ENCODE measurements around the gene ANO10. TPM values are rescaled to one million over a fixed set of nuclear protein-coding genes. Genes with fewer than 3 reads are reported as not detected.
"Not testable (repeated sequence)": the region's sequence is repeated elsewhere in the genome, so short reads cannot be mapped to it uniquely, and the experiment has no call there.

The ANO10 gene
- total RNA-seq, 6 experiments from 2014 or later: 10.5 to 24.1 (median 13.6) TPM

DNA sequence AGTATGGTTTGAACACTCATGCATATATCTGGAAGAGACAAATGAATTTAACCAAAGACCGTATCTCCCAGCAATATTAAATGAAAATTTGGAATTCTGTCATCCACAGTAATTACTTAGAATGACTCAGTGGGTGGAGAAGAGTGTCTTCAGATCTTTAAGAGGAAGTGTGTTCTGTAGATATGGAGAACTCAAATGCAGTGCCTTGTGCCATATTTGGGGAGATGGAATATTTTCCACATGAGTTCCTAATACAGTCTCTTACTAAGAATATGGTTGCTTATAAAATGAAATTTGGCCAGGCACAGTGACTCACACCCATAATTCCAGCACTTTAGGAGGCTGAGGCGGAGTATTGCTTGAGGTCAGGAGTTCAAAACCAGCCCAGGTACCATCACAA is 40.5 kb downstream of the ANO10 start:
- Histone ChIP-seq H3K36me3 (peaks cover 0 to 1% (median 0%) of the 10 kb centered on the region in 4 donors), H3K9me3 (no peaks in the 10 kb centered on the region), H3K27me3 (no peaks in the 10 kb centered on the region), H3K27ac (no peak overlapping the region), H3K4me1 (no peaks in the 10 kb centered on the region), H3K4me3 (no peak overlapping the region)
- intact Hi-C loops (cut with DNase I): no loop called here
- TF ChIP-seq, protein P1, sequence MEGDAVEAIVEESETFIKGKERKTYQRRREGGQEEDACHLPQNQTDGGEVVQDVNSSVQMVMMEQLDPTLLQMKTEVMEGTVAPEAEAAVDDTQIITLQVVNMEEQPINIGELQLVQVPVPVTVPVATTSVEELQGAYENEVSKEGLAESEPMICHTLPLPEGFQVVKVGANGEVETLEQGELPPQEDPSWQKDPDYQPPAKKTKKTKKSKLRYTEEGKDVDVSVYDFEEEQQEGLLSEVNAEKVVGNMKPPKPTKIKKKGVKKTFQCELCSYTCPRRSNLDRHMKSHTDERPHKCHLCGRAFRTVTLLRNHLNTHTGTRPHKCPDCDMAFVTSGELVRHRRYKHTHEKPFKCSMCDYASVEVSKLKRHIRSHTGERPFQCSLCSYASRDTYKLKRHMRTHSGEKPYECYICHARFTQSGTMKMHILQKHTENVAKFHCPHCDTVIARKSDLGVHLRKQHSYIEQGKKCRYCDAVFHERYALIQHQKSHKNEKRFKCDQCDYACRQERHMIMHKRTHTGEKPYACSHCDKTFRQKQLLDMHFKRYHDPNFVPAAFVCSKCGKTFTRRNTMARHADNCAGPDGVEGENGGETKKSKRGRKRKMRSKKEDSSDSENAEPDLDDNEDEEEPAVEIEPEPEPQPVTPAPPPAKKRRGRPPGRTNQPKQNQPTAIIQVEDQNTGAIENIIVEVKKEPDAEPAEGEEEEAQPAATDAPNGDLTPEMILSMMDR (IDR thresholded peaks at IDR 0.05): no peak
- TF ChIP-seq POLR2A (IDR thresholded peaks at IDR 0.05): no peak
- DNase-seq (no peak), ATAC-seq (no peak)
- WGBS (ENCODE audit: insufficient coverage, low coverage, low lambda C conversion rate, missing lambda C conversion rate): 50% methylated on average over 2 of the region's 2 CpGs

DNA sequence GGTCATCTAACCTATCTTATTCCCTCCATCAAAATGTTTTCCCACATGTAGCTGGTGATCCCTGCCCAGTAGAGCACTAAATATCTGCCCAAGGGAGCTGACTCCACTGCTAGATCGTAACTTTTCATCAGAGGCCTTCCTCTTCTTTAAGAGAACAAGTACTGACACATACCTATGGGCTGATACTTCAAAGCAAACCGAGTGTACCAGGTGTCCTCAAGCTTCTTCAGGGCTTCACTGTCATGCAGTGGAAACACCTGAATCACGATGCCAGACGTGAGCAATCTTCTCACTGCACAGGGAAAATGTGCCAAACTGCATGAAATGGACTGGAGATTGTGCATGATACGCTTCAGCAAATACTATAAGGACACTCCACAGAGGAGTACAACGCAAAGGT is 41.6 kb downstream of the ANO10 start:
- intact Hi-C loops (cut with DNase I): no loop called here
- Histone ChIP-seq H3K27me3 (no peaks in the 10 kb centered on the region), H3K4me1 (no peaks in the 10 kb centered on the region), H3K27ac (no peak overlapping the region), H3K9me3 (no peaks in the 10 kb centered on the region), H3K36me3 (peaks cover 0 to 1% (median 0%) of the 10 kb centered on the region in 4 donors), H3K4me3 (no peak overlapping the region)
- 94% methylated on average over 3 of the region's 6 CpGs for WGBS (ENCODE audit: insufficient coverage, low coverage, low lambda C conversion rate, missing lambda C conversion rate)
- ATAC-seq (no peak), DNase-seq (no peak)
- TF ChIP-seq POLR2A (IDR thresholded peaks at IDR 0.05): no peak
- TF ChIP-seq, protein P1 (IDR thresholded peaks at IDR 0.05): no peak

DNA sequence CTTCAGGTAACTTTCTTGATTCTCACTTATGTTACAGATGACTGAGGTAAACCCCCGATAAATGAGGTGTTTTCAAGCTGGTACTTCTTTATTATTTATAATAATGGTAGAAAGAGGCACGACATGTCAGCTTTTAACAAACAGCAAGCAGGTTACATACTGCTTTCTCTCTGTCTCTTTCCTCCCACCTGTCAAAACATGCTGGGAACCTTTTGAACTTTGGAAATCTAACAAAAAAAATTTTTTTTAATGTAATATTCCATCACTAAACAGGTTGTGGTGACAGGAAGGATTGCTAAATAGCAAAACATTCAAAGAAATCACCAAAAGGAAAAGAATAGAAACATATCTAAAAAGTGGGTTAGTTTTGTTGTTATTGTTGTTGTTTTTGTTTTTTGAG is 48.2 kb downstream of the ANO10 start:
- no peak for ATAC-seq
- TF ChIP-seq, protein P1 (IDR thresholded peaks at IDR 0.05): no peak
- TF ChIP-seq POLR2A (IDR thresholded peaks at IDR 0.05): no peak

DNA sequence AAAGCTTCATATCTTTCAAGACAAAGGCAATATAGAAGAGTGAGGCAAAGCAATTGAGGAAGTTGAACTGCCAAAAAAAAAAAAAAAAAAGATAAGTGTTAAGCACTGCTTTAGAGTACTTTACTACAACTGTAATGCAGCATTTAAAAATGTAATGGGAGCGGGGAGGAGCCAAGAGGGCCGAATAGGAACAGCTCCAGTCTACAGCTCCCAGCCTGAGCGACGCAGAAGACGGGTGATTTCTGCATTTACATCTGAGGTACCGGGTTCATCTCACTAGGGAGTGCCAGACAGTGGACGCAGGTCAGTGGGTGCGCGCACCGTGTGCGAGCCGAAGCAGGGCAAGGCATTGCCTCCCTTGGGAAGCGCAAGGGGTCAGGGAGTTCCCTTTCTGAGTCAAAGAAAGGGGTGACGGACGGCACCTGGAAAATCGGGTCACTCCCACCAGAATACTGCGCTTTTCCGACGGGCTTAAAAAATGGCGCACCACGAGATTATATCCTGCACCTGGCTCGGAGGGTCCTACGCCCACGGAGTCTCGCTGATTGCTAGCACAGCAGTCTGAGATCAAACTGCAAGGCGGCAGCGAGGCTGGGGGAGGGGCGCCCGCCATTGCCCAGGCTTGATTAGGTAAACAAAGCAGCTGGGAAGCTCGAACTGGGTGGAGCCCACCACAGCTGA is 56.0 kb downstream of the ANO10 start:
- H3K4me1 ChIP-seq; DNase-seq; ATAC-seq; H3K36me3 ChIP-seq; H3K4me3 ChIP-seq; intact Hi-C loops (cut with DNase I); H3K27ac ChIP-seq; H3K27me3 ChIP-seq; H3K9me3 ChIP-seq: not testable (repeated sequence)
- 95% methylated on average over 8 of the region's 30 CpGs for WGBS (ENCODE audit: insufficient coverage, low coverage, low lambda C conversion rate, missing lambda C conversion rate)

More for the DNA sequence above, 48.2 kb downstream of the ANO10 start:
- Histone ChIP-seq H3K36me3 (peaks cover 0 to 1% (median 0%) of the 10 kb centered on the region in 4 donors), H3K27me3 (no peaks in the 10 kb centered on the region), H3K4me3 (no peak overlapping the region), H3K9me3 (no peaks in the 10 kb centered on the region), H3K27ac (no peak overlapping the region), H3K4me1 (no peaks in the 10 kb centered on the region)
- WGBS (ENCODE audit: insufficient coverage, low coverage, low lambda C conversion rate, missing lambda C conversion rate): 82% methylated on average over 2 of the region's 2 CpGs
- intact Hi-C loops (cut with DNase I): no loop called here
- no peak for DNase-seq

DNA sequence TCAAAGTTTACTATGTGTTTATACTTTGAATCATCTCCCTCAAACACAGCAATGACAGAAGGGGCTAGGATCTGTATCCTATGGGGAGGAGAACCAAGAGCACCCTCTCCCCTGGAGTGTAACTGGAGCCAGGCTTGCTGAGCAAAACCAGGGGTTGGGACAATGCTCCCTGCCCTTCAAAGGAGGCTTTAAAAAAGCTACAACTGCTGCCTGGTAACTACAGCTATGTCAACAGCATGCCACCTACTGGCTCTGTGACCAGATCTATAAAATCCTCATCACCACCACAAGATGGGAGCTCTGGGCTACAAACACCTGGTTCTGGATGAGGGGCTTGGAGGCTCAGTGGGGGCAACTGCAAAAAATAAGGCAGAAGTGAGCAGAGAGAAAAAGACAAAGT is 61.9 kb downstream of the ANO10 start:
- TF ChIP-seq POLR2A (IDR thresholded peaks at IDR 0.05): no peak
- TF ChIP-seq, protein P1 (IDR thresholded peaks at IDR 0.05): no peak
- no peak overlapping the region for H3K4me3 ChIP-seq
- H3K4me1 ChIP-seq: no peaks in the 10 kb centered on the region
- no peaks in the 10 kb centered on the region for H3K9me3 ChIP-seq
- intact Hi-C loops (cut with DNase I): no loop called here
- H3K27ac ChIP-seq: no peak overlapping the region
- ATAC-seq (no peak), DNase-seq (no peak)
- no peaks in the 10 kb centered on the region for H3K36me3 ChIP-seq
- H3K27me3 ChIP-seq: no peaks in the 10 kb centered on the region
